ENCODE measurements around the gene MAFF. TPM values are rescaled to one million over a fixed set of nuclear protein-coding genes. Genes with fewer than 3 reads are reported as not detected.

The MAFF gene
- total RNA-seq, 2 experiments from 2014 or later, result 11.8 to 12.3 TPM

DNA sequence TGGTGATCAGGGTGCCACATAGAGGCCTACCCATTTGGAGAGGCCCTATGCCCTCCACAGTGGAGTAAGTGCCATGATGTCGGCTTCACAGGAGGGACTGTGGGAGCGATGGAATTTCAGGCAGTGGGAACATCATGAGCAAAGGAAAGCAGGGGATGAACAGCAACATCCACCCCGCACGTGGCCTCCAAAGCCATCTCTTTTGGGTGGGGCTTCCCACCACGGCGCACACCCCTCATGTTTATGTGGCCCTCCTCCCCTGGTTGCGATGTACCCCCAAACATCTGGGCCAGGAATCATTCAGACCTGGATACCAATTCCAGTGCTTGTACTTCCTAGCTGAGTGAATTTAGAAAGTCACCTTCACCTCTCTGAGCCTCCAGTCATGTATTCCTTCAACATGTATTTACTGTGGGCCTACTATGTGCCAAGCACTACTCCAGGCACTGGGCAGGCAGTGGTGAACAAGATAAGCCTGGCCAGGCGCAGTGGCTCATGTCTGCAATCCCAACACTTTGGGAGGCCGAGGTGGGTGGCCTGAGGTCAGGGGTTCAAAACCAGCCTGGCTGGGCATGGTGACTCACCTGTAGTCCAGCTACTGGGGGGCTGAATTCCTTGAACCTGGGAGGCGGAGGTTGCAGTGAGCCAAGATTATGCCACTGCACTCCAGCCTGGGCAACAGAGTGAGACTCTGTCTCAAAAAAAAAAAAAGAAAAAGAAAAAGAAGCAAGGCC is 1.8 kb upstream of the MAFF start:
- ChIA-PET POLR2A (interaction anchor here (0.6 kb wide), 1 partner anchor 537 kb away, joined by 7 read pairs; no protein-coding TSS in a partner anchor), CTCF (no interaction called here)

DNA sequence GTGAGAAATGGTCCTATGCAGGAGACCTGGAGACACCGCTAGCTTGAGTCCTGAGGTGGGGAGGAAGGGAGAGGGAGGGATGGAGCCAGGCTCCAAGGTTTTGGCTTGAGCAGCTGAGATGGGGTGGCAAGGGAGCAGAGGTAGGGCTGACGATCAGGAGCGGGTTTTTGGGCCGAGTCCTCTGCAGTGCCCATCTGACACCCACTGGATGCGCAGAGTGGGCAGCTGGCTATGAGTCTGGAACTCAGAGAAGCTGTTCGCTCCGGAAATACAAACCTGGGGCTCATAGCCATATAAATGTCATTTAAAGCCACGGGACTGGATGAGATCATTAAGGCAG is 453 bp upstream of the MAFF start:
- ChIA-PET CTCF (interaction anchor here (0.7 to 1.3 kb wide), 7 partner anchors 9 to 815 kb away, joined by 3 to 7 read pairs (median 3); partner anchors contain the start of gene PLA2G6), POLR2A (interaction anchor here (1.1 to 3.9 kb wide), 4 partner anchors 12 to 22 kb away, joined by 3 to 22 read pairs (median 6); partner anchors contain the start of gene PLA2G6)

DNA sequence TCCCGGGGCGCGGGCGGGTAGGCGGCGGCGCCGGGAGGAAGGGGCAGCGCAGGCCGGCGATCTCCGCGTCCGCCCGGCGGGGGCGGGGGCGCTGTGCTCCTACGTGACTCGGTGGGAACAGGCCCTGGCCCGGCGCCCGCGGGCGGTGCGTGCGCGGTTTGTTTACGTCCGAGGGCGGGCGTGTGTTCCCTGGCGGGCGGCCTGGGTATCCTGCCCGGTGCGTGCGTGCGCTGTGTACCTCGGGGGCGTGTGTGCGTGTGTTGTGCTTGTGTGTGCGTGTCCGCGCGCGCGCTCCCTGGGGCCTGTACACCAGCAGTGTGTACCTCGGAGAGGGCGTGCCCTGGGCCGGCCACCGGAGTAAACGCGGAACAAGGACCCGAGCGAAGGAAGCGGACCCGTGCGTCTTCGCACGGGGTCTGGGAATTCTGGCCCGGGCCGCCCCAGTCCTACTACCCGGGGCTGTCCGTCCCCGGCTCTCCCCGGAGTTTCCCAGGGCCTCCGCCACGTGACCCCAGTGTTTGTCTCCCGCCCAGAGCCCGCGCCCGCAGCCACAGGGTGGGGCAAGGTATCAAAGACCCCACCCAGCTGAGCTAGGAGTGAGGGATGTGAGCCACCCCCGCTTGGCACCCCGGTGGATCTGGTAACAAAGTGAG is 769 bp downstream of the MAFF start:
- CTCF ChIA-PET, result interaction anchor here (1.3 to 2.3 kb wide), 3 partner anchors 9 to 26 kb away, joined by 3 to 7 read pairs (median 6); no protein-coding TSS in a partner anchor
- POLR2A ChIA-PET, result interaction anchor here (0.6 to 3.9 kb wide), 6 partner anchors 12 to 323 kb away, joined by 3 to 22 read pairs (median 5); partner anchors contain the start of gene PLA2G6

DNA sequence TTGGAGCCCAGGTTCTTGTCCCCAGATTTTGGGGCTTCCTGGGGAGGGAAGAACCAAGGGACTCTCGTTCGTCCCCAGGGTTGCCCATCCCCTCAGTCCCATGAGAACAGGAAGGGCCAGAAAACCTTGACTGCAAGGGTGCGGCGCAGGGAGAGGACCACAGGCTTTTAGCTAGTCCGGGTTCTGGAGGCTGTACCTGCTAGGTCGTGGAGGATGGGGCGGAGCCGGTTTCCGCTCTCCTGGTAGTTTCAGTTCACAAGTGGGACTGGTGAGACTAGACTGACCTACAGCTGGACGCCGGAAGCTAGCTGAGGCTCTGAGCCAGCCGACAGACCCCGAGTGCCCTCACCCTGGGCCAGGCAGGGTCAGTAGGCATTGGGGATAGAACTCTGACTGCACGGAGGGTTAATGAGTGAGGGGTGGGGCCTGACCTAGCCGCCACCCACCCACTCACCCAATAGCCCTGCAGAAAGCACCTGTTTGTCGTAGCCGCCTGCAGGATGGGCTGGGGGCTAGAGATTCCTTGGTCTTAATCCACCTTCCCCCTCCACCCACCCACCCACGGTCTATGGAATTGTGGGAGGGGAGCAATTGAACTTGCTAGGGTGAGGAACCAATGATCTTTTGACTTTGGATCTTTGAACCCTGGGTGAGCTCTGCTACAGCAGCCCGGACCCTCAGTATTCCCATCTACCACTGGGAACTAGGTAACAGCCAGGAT is 1.5 kb downstream of the MAFF start:
- POLR2A ChIA-PET, result interaction anchor here (0.6 to 3.9 kb wide), 6 partner anchors 11 to 324 kb away, joined by 3 to 22 read pairs (median 6); partner anchors contain the start of gene PLA2G6
- CTCF ChIA-PET, result interaction anchor here (0.8 to 2.3 kb wide), 6 partner anchors 8 to 53 kb away, joined by 3 to 7 read pairs (median 5); no protein-coding TSS in a partner anchor

DNA sequence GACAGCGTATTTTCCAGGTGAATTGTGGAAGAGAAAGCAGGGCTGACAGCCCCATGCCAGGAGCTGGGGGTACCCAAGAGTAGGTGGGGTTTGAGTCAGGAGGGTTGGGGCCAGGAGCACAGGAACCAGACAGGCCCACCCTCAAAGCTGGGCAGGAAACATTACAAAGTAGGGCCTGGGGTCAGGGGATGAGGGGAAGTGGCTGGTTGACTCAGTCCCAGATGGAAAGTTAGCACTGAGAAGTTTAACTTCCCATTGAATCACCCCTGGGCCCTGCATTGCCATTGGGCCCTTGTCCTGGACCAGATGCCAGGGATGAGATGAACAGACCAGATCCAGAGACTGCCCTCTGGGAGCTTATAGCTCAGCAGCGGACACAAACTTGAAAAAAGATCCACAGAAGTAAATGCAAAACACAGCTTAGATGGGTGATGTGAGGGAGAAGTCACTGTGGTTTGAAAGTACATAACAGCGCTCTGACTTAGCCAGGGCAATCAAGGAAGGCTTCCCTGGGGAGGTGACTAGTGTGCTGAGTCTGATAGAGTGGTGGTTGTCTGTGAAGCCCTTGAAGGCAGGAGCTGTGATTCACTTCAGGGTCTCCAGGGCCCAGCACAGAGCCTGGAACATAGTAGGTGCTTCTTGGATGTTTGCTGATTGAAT is 2.2 kb downstream of the MAFF start:
- POLR2A ChIA-PET, result interaction anchor here (1.2 to 3.9 kb wide), 3 partner anchors 10 to 23 kb away, joined by 4 to 22 read pairs (median 5); partner anchors contain the start of gene PLA2G6
- CTCF ChIA-PET, result interaction anchor here (0.8 to 2.3 kb wide), 7 partner anchors 8 to 101 kb away, joined by 3 to 7 read pairs (median 5); no protein-coding TSS in a partner anchor

DNA sequence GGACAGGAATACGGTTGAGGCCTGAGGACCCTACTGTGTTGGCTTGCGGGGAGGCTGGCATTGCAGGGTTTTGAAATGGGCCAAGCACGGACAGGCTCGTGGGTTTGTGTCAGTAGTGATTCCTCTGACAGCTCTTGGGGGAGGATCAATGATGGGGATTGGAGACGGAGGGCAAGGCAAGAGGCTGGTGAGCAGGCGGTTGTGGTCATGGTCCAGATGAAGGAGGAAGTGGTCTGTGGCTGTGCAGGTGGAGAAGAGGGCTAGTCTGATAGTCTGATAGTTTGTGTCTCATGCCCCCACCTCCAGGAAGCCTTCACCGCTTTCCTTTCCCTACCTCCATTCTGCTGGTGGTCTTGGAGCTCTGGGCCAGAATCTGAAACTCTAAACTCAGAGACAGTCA is 3.0 kb downstream of the MAFF start:
- POLR2A ChIA-PET, result interaction anchor here (1.2 kb wide), 1 partner anchor 12 kb away, joined by 5 read pairs; no protein-coding TSS in a partner anchor
- CTCF ChIA-PET, result interaction anchor here (1.1 to 2.3 kb wide), 3 partner anchors 25 to 100 kb away, joined by 3 to 6 read pairs (median 5); no protein-coding TSS in a partner anchor

DNA sequence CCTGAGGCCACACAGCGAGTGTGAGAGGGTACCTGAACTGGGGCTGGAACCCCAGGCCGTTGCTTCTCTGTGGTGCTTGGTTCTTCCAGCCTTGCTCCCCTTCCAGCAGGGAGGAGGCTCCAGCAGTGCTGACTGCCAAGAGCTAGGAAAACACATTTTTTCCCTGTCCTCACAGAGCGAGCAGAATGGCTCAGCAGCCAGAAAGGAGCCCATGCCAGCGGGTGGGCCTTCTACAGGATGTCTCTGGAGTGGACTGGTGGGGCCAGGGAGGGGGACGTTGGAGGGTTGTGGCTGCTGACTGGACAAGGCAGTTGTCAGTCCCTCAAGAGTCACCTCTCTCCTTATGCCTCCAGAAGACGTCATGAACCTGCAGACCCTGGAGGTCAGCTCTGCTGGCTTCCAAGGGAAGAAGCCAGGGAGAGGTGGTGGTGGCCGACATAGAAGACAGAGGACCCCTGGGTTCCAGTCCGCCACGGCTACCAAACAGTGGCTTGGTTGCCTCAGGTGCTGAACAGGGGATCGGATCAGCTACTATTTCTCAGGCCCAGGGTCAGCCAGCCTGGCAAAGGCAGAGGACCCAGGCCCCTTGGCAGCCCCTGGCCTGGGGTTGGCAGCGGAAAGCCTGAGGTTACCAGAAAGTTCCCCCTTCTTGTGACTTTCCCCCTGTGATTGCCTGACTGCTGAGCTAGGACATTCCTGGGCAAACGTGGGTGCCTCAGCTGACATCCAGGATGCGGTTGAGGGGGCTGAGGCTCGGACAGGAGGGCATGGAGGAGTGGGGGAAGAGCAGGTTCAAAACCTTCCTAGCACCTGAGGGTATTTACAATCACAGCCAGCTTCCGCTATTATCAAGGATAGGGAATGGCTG is 3.7 kb downstream of the MAFF start:
- POLR2A ChIA-PET, result no interaction called here
- CTCF ChIA-PET, result interaction anchor here (0.5 to 2.3 kb wide), 2 partner anchors 29 to 208 kb away, joined by 3 to 6 read pairs; no protein-coding TSS in a partner anchor

DNA sequence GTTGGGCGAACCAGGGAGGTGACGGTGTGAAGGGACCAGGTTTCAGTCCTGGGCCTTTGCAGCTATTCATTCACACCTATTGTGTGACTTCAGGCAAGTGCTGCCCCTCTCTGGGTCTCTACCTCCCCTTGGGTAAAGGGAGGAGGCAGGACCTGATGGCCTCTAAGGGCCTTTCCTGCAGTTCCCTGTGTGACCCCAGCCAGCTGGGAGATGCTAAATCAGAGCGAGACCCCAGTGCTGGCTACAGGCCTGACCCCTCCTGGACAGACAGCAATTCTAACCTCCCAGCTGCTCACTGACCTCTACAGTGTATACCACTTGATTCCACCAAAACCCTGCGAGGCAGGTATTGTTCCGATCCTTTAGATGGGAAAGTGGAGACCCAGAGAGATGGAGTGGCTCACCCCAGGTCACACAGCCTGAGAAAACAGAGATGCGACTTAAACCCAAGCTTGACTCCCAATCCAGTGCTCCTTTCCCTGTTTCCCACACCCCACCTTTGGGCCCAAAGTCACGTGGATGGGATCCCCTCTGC is 6.2 kb downstream of the MAFF start:
- ChIA-PET POLR2A (interaction anchor here (0.7 kb wide), 2 partner anchors 11 to 366 kb away, joined by 3 to 9 read pairs; no protein-coding TSS in a partner anchor), CTCF (interaction anchor here (0.5 to 2.2 kb wide), 3 partner anchors 26 to 108 kb away, joined by 3 to 4 read pairs (median 3); partner anchors contain the start of gene PLA2G6)

DNA sequence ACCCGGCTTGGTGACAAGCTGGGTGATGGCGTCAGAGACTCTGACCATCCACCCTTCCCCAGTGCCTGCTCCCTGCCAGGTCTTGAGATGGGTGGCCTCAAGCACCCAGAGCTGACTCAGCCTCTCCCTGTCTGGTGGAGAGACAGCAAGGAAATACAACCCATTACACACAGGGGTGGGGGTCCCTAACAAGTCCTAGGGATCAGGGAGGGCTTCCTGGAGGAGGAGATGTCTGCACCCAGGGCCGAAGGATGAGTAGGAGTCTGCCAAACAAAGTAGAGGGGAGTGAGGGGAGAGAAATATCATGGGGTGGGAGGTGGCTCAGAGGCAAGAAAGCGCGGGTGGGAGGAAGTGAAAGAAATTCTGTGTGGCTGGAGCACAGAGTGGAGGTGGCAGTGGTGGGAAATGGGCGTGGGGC is 6.8 kb downstream of the MAFF start:
- CTCF ChIA-PET, result interaction anchor here (0.6 to 2.2 kb wide), 2 partner anchors 26 to 59 kb away, joined by 3 to 4 read pairs; partner anchors contain the start of gene PLA2G6
- POLR2A ChIA-PET, result interaction anchor here (0.7 kb wide), 1 partner anchor 11 kb away, joined by 3 read pairs; no protein-coding TSS in a partner anchor

DNA sequence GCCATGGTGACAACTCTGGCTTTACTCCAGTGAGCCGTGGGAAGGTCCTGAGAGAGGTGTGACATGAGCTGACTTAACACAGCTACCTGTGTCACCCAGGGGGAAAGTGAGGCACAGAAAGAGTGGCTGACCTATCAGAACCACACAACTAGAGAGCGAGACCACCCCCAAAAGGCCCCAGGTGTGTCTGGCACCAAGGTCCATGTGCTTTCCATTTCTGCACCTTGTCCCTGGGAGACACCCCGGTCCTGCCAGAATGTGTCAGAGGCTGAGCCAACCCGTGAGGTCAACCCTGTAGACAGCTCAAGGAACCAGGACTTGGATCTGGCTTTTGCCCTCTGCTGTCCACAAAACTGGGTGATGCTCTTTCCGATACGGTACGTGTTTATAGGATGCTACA is 9.8 kb downstream of the MAFF start:
- ChIA-PET CTCF (interaction anchor here (0.7 to 1.3 kb wide), 3 partner anchors 8 to 126 kb away, joined by 3 to 4 read pairs (median 3); no protein-coding TSS in a partner anchor), POLR2A (interaction anchor here (0.6 to 0.9 kb wide), 2 partner anchors 11 to 95 kb away, joined by 3 read pairs; no protein-coding TSS in a partner anchor)

DNA sequence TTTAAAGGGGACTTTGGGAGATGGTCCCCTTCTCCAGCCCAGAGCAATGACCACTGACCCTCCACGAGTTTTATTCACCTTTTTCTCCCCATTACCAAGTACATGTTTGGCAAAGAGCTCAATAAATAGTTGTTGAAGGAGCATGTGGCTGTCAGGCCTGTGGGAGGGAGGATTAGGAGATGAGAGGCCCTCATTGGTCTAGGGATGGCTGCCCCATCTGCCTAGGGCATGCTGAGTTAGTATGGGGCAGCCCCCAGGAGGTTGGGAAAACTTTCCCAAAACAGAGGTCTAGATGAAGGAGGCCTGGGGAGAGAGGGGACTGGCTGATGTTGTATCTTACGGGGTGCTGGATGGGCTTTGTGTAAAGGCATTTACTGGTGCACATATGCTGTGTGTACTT is 10.6 kb downstream of the MAFF start:
- ChIA-PET CTCF (no interaction called here), POLR2A (no interaction called here)

DNA sequence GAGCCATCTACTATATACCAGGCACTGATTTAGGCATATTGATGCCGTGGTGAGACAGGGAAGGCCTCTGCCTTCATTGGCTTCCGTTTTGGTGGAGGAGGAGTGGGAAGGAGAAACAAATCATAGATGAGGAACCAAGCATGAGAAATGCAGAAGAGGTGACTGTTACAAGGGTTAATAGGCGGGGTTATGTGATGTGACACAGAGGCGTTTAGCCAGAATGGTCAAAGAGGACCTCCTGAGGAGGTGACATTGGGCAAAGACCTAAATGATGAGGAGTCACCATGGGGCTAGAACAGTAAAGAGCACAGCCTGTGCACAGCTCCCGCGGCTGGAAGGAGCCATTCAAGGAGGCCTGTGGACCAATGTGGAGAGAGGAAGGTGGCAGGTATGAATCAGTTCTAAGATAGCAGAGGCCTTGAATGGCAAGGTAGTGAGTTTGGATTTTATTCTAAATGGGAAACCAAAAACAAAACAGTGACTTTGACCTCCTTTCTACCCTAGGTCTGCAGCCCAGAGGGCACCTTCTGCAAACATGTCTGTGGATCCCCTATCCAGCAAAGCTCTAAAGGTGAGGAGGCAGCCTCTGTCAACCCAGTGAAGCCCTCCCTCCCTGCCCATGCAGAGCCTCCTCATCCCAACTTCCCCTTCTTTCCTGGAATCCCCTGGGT is 11.7 kb downstream of the MAFF start:
- CTCF ChIA-PET, result interaction anchor here (2.3 kb wide), 1 partner anchor 11 kb away, joined by 7 read pairs; the partner anchor contains the start of gene MAFF
- POLR2A ChIA-PET, result interaction anchor here (1.1 kb wide), 1 partner anchor 10 kb away, joined by 4 read pairs; no protein-coding TSS in a partner anchor

DNA sequence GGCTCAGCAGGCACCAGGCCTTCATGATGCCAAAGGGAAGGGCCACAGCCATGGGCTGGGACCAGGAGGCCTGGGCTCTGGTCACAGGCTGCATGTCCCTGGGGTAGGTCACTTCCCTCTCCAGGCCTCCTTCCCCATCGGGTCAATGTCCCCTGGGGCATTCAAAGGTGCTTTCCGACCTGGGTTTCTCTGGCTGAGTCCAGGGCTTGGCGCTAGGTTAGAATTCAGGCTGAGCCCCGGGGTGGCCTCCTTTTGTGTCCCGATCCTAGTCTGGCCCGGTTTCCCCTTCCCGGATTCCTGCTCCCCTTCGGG is 12.2 kb downstream of the MAFF start:
- POLR2A ChIA-PET, result interaction anchor here (1.0 to 1.1 kb wide), 2 partner anchors 10 to 12 kb away, joined by 4 read pairs; partner anchors contain the start of gene MAFF
- CTCF ChIA-PET, result interaction anchor here (2.3 kb wide), 1 partner anchor 11 kb away, joined by 7 read pairs; the partner anchor contains the start of gene MAFF

DNA sequence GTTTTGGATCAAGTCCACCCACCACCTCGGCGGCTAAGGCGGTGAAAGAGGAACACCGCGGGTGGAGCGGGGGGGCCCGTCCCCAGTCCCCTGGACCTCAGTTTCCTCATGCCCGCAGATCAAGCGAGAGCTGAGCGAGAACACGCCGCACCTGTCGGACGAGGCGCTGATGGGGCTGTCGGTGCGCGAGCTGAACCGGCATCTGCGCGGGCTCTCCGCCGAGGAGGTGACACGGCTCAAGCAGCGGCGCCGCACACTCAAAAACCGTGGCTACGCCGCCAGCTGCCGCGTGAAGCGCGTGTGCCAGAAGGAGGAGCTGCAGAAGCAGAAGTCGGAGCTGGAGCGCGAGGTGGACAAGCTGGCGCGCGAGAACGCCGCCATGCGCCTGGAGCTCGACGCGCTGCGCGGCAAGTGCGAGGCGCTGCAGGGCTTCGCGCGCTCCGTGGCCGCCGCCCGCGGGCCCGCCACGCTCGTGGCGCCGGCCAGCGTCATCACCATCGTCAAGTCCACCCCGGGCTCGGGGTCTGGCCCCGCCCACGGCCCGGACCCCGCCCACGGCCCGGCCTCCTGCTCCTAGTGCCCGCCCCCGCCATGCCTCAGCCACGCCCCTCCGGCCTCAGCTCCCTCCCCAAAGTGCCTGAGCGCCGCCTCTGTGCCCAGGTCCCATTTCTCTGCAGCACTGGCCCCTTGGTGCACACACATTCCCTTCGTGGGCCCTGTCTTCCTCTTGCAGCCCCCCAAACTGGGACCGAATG is 12.7 kb downstream of the MAFF start:
- POLR2A ChIA-PET, result interaction anchor here (1.0 to 1.1 kb wide), 2 partner anchors 11 to 12 kb away, joined by 4 read pairs; partner anchors contain the start of gene MAFF
- CTCF ChIA-PET, result interaction anchor here (0.5 to 2.3 kb wide), 2 partner anchors 12 to 43 kb away, joined by 5 to 7 read pairs; partner anchors contain the start of gene MAFF

Measured in activated CD8-positive, alpha-beta memory T cell treated with anti-CD3 and anti-CD28 coated beads for 36 hours (primary cell).